Liver (tissue), 3 donors: ENCODE results near the gene SPOP.

Experiments used
- CTCF ChIP-seq: fragments of 150-350 bp; IDR thresholded peaks from 2 replicates; pipeline ENCODE4 v1.5.1; 2017; ENCODE audit warnings: improper control_type of control experiment, low read depth, low read length; ENCODE audit not compliant: missing input control
- EGR1 ChIP-seq, 2 donors: IDR thresholded peaks; 2 replicates each; pipeline ENCODE4 v1.6.1; 2016 to 2018; ENCODE audit warnings: antibody characterized with exemption in 2 of 2, low read depth in 2 of 2
- HNF4A ChIP-seq, 2 donors: conservative IDR thresholded peaks; 2 replicates each; pipeline ENCODE4 v1.6.1; 2016; ENCODE audit warnings: antibody characterized with exemption in 2 of 2, mild to moderate bottlenecking in 2 of 2
- JUND ChIP-seq, 2 donors: IDR thresholded peaks; 2 replicates each; pipeline ENCODE4 v1.6.1; 2016; ENCODE audit warnings: antibody characterized with exemption in 2 of 2
- MAX ChIP-seq: IDR thresholded peaks from 2 replicates; pipeline ENCODE4 v1.6.1; 2016; ENCODE audit warnings: antibody characterized with exemption
- REST ChIP-seq: IDR thresholded peaks from 2 replicates; pipeline ENCODE4 v1.6.1; 2016; ENCODE audit warnings: antibody characterized with exemption, mild to moderate bottlenecking
- SP1 ChIP-seq: IDR thresholded peaks from 2 replicates; pipeline ENCODE4 v1.6.1; 2018; ENCODE audit warnings: antibody characterized with exemption, mild to moderate bottlenecking
- ZBTB33 ChIP-seq: IDR thresholded peaks from 2 replicates; pipeline ENCODE4 v1.6.1; 2016; ENCODE audit warnings: antibody characterized with exemption
- donor health status: healthy.
- donor health status: healthy.

- TF ChIP-seq ZBTB33 (no peak), SP1 (no peak), HNF4A (conservative IDR thresholded peaks at IDR 0.05) (no peak), CTCF (no peak), EGR1 (IDR thresholded peaks at IDR 0.05; ENCODE audit: low read depth in 2 of 2) (no peak), REST (no peak), MAX (no peak), JUND (IDR thresholded peaks at IDR 0.05) (no peak)
Measured at GRCh38 chr17:49576917-49577649, 100.8 kb downstream of the SPOP start.
